Limb (tissue), 2 donors: Measurements from ENCODE around the gene MLPH.

Experiments used
- DNase-seq, 2 donors: peaks; one replicate each; pipeline ENCODE4 v3.0.0-alpha.2; 2016; ENCODE audit errors: extremely low spot score in 2 of 2

MLPH gene

GRCh38 chr2:237517163-237517562, 30.1 kb downstream of the MLPH start:
- DNase-seq, result no peak

GRCh38 chr2:237517990-237518389, 30.9 kb downstream of the MLPH start:
- DNase-seq, result no peak

- DNase-seq, result no peak
These were observed 32.6 kb downstream of the MLPH start for GRCh38 chr2:237519506-237520245.

- DNase-seq, result no peak
These were observed 33.2 kb downstream of the MLPH start for GRCh38 chr2:237520290-237520689.

GRCh38 chr2:237524631-237525030, 37.6 kb downstream of the MLPH start:
- DNase-seq, result no peak

GRCh38 chr2:237525559-237526157, 38.6 kb downstream of the MLPH start:
- no peak for DNase-seq

- DNase-seq, result no peak
These were observed 40.2 kb downstream of the MLPH start for GRCh38 chr2:237527233-237527632.

- DNase-seq, result no peak
These were observed 40.7 kb downstream of the MLPH start for GRCh38 chr2:237527766-237528165.

- DNase-seq, result no peak
These were observed 42.7 kb downstream of the MLPH start for GRCh38 chr2:237529452-237530402.

- DNase-seq, result no peak
These were observed 43.7 kb downstream of the MLPH start for GRCh38 chr2:237530472-237531433.

- DNase-seq, result no peak
These were observed 45.1 kb downstream of the MLPH start for GRCh38 chr2:237532160-237532559.

- DNase-seq, result no peak
These were observed 46.7 kb downstream of the MLPH start for GRCh38 chr2:237533668-237534161.

GRCh38 chr2:237534380-237534779, 47.3 kb downstream of the MLPH start:
- DNase-seq, result no peak

- no peak for DNase-seq
These were observed 48.5 kb downstream of the MLPH start for GRCh38 chr2:237535385-237536082.

- no peak for DNase-seq
These were observed 49.0 kb downstream of the MLPH start for GRCh38 chr2:237536083-237536415.

GRCh38 chr2:237536617-237537016, 49.6 kb downstream of the MLPH start:
- no peak for DNase-seq

GRCh38 chr2:237538001-237538720, 51.1 kb downstream of the MLPH start:
- no peak for DNase-seq

- DNase-seq, result no peak
These were observed 51.9 kb downstream of the MLPH start for GRCh38 chr2:237538901-237539300.

GRCh38 chr2:237539681-237540080, 52.6 kb downstream of the MLPH start:
- DNase-seq, result no peak
